GM19468 (cell line): ENCODE measurements around the gene DUS2.
"Not testable (repeated sequence)": the region's sequence is repeated elsewhere in the genome, so short reads cannot be mapped to it uniquely, and the experiment has no call there.

Experiments
- ATAC-seq: cut with Tn5 transposase; IDR thresholded peaks from one replicate; pipeline ENCODE4 v1.9.1; 2021; ENCODE audit warnings: mild to moderate bottlenecking, moderate library complexity, moderate number of reproducible peaks; ENCODE audit not compliant: unreplicated experiment; ENCODE audit errors: extremely low read depth

Gene DUS2

DNA sequence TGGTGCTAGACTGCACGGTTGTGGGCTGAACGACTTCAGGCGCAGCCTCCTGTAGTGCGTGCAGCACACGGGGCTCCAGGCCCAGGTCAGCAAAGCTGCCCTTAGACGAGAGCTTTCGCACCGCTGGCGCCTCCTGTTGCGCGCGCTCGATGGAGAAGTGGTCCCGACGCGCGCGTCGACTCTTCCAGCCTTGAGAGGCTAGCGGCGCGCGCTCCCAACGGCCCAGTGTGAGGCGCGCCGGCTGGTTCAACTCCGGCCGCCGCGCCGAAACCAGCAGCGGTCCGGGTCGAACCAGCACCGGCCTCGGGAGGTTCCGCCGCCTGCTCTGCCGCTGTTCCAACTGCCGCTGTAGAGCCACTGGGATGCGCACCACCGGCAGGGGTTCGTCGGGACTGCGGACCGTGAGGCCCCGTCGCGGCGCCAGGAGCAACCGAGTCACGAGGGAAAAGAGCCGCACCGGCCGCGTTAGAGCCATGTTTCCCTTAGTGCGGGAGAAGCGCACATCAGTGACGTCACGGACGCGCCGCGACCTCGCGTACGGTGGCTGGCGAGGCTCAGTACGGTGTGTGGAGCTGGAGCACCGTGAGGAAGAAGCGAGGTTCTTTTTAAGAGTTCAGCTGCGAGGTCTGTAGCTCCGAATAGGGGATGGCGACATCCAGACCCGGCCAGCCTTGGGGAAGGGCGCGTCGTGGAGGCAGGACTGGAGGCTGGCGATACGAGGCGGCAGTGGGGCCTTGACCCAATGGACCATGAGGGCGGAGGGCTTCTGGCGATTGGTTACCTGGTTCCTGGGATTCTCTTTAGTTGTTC, at the start of gene DUS2, which contains the start of gene DDX28:
DUS2 (plus strand) TSS at position 557 of the 810 bp plus-strand sequence. CDS start 14,740 bp downstream, outside the sequence.
DDX28 (minus strand) TSS at position 505 of the 810 bp plus-strand sequence; CDS start at position 475, 30 bp downstream.
- peak; percentile 85 for ATAC-seq

DNA sequence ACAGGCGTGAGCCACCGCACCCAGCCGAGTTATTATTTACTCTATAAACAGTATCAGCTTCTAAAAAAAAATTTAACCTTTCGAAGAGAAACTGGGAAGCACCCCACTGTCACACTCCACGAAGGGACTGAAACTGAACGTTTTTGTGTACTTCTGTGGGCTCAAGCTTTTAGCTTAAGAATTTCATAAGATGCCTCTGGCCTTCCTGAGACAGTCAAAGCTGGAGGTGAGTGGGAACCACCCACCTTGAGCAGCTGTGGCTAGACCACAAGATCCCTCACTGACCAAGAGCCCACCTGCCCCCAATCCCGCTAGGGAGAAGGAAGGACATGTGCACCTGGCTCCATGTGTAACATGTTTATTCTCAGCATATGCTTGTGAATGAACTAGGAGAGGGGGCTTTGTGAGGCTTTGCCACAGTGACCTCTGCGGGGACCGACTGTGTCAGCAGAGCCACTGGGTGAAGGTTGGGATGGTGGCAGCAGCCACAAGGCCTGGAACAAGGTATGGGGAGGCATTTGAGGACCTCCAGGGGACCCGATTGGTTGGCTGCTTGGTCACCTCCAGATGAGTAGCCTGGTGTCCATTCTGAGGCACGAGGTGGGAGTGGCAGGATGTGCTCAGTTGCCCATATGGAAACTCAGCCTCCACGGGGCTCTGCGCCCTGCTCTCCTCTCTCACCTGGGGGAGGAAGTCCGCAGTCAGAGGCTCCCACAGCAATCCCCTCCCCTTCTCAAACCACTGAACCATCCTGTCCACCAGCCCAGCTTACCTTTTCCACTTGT, 47.6 kb upstream of the DUS2 start:
- ATAC-seq = peak; percentile 18

DNA sequence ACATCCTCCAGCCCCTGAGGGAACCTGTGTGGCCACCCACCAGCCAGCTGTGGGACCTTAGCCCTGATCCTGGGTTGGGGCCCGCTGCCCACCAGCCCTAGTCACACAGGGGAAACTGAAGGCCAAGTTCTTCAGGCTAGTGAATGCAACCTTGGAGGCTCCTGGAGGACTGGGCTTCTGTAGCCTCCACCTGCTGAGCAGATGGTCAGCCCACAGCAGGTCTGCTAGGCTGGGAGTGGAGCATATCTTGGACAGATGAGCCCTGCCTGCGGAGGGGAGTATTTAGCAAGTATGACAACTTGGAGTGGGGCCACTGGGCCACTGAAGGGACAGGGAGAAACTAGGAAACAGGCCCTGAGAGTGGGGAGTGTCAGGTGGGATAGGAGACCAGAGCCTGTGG, 46.9 kb upstream of the DUS2 start:
- ATAC-seq = no peak

DNA sequence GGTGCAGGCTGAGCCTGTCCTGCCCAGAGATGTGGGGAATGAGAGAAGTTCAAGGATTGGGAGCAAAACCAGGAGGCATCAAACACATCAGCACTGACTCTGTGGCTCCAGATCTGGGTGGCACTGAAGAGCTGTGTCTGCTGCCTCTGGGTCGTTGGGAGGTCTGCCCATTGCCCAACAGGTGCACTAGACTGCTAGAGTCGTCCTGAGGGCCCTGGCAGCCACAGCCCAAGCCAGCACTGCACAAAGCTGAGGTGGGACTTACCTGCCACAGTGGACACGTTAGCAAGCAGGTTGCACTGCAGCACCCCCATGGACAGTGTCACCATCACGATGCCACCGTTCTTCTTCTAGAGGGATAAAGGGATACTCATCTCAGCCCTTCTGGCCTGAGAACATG, 46.1 kb upstream of the DUS2 start:
- ATAC-seq = no peak

DNA sequence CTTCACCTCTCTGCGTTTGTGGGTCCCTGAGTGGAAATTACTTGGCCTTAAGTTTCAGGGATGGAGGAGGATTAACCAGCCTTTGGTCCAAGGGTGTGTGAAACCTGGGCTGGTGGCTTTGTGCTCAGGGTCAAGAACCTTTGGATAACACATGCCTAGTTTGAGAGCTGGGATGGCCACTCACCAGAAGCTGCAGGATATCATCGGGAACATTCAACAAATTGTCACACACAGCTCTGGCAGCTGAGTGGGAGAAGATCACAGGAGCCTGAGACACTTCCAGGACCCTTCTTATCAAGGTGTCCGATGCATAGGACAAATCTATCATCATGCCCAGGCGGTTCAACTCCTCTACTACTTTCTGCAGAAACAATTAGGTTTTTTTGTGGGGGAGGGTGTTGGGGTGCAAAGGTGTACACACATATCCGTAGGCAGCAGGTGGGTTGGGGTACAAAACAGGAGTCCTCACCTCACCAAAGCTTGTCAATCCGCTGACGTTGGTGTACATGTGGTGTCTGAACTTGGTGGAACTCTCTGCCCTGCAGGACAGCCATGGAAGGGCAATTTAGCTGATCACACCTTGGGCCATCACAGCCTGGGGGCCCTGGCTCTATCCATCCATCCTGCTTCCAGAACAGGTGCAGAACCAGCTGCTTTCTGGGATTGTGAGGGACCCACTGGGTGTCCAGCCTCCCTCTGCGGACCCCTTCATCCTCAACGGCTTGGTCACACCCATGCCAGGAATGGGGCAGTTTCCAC, 45.4 kb upstream of the DUS2 start:
- ATAC-seq = no peak

DNA sequence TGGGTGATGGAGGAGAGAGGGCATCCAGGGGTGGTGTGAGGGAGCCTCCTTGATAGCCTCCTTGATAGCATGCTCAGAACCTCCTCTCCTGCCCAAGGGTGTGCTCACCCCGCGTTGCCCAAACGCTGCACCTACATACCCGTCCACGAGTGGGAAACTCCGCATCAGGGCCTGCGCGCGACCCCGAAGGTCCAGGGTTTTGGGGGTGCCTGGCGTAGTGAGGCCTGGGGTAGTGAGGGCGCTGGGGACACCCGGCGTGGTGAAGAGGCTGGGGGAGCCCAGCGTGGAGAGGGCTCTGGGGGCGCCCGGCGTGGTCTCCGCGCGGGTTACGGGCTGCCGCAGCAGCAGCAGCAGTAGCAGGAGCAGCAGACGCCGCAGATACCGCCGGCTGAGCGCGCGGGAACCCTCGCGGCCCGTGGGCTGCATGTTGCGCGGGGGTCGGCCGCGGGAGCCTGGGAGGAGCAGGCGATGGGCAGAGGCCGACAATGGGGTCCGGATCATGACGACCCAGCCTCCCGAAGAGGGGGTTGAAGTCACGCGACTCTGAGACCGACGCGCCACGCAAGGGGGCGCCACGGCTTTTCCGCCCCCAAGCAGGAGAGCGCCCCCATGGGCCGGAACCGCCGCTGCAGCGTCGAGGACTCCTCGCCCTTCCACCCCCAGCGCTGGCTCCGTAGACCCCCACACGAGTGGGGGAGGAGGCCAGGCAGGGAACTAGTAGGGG, 43.0 kb upstream of the DUS2 start, which contains the start of gene DPEP3:
DPEP3 (minus strand) TSS at position 545 of the 724 bp plus-strand sequence; CDS start at position 426, 119 bp downstream.
- ATAC-seq = no peak

DNA sequence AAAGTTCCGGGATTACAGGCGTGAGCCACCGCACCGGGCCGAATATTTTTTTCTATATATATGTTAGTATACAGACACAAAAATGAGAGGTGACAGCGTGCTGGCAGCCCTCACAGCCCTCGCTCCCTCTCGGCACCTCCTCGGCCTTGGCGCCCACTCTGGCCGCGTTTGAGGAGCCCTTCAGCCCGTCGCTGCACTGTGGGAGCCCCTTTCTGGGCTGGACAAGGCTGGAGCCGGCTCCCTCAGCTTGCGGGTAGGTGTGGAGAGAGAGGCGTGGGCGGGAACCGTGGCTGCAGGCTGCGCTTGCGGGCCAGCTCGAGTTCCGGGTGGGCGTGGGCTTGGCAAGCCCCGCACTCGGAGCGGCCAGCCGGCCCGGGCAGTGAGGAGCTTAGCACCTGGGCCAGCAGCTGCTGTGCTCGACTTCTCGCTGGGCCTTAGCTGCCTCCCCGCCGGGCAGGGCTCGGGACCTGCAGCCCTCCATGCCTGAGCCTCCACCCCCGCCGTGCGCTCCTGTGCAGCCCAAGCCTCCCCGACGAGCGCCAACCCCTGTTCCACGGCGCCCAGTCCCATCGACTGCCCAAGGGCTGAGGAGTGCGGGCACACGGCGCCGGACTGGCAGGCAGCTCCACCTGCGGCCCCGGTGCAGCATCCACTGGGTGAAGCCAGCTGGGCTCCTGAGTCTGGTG, 40.9 kb upstream of the DUS2 start:
- ATAC-seq = no peak

DNA sequence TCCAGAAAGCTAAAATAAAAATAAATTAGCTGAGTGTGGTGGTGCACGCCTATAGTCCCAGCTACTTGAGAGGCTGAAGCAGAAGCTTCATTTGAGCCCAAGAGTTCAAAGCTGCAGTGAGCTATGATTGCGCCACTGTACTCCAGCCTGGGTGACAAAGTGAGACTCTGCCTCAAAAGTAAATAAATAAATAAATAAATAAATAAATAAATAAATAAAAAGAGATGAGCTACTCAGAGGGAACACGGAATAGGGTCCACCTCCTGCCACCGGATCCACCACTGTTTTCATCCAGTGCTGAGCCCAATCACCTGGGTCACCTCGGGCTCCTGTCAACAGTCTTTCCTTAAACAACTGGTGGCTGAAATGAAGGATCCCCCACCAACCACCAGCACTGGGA, 36.1 kb upstream of the DUS2 start:
- ATAC-seq = no peak

DNA sequence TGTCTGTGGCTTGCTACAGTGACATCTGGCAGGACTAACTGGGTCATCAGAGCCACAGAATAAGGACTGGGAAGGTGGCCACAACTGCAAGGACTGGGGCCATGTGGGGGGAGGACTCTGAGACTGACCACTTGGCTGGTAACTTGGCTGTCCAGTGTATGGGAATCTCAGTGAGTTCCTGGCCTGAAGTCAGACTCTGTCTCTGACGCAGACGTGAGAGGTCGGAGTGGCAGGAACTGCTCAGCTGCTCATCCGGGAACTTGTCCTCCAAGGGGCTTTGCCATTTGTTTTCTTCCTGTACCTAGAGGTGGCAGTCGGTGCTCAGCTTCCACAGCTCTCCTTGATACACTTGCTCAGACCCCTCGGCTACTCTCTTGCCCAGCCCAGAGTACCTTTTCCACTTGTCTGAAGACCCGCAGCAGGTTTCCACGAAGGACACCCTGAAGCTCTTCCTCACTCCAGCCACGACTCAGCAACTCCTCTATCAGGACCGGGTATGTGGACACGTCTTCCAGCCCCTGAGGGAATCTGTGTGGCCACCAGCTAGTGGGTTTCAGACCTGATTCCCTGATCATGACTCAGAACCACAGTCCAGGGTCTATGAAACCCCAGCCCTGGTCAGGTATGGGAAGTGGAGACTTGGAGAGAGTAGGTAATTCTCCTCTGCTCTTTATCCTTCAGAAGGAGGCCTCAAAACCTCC, 35.5 kb upstream of the DUS2 start:
- ATAC-seq = no peak

DNA sequence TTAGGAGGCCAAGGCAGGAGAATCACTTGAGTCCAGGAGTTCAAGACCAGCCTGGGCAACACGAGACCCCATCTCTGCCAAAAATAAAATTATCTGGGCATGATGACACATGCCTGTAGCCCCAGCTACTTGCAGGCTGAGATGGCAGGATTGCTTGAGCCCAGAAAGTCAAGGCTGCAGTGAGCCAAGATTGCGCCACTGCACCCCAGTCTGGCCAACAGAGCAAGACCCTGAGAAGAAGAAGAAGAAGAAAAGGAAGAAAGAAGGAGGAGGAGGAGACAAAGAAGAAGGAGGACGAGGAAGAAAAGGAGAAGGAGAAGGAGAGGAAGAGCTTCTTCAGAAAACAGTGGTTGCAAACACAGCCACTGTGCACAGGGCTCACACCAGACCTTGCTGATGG, 34.4 kb upstream of the DUS2 start:
- ATAC-seq = no peak

DNA sequence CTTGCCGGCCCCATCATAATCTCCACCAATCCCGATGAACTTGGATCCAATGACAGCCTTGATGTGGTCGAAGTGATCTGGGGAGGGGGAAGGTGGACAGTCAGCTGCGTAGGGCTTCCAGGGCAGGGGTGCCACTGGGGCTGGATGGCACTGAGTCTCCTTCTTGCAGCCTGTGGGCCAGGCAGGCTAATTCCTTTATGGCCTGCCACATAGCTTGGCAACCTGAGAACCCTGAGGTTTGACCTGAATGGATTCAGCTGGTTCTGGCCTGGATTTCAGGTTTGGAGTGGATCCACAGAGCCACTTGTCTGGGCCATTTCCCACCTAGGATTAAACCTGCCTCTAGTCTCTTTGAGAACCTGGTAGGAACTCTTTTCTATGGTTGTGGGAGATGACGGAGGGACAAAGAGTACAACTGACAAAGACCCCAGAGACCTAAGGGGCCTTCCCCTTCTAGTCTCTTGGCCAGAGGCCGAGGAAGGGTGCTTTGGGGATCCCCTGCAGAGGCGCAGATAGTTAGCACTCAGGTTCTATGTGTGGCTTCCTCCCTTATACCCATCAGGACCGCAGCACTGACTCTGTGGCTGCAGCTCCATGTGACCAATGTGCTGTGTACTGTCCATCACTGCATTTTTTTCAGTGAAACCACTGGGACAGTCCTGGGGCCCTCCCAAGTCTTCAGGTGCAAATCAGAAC, 33.6 kb upstream of the DUS2 start:
- ATAC-seq = no peak

DNA sequence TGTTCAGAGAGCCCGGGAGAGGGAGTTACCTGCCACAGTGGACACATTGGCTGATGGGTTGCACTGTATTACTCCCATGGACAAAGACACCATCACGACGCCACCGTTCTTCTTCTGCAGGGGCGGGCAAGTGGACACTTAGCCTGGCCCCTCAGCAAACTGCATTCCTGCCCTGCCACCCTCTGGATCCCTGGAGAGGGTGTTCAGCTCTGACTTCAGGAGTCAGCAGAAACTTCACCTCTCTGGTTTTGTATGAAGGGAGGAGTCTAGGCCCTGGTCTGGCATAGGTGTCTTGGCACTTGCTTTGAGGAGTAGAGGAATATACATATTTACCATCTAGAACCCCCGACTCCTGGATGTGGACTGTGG, 33.1 kb upstream of the DUS2 start:
- ATAC-seq = no peak

DNA sequence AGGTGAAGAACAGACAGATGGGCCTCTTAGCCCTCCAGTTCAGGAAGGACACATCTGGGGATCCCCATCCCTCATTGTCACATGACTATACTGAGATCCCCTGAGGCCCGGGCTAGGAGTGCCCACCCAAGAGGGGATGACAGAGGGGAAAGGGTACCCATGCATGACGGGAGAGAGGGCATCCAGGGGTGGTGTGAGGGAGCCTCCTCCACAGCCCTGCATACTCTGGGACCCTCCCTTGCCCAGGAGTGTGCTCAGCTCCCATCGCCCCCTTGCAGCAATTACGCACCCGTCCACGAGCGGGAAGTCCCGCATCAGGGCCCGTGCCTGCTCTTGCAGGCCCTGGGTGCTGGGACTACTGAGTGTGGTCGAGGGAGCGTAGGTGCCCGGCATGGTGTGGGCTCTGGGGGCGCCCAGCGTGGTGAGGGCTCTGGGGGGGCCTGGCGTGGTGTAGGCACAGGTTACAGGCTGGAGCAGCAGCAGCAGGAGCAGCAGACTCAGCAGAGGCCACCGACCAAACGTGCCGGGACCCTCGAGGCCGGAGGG, 30.4 kb upstream of the DUS2 start:
- no peak for ATAC-seq

DNA sequence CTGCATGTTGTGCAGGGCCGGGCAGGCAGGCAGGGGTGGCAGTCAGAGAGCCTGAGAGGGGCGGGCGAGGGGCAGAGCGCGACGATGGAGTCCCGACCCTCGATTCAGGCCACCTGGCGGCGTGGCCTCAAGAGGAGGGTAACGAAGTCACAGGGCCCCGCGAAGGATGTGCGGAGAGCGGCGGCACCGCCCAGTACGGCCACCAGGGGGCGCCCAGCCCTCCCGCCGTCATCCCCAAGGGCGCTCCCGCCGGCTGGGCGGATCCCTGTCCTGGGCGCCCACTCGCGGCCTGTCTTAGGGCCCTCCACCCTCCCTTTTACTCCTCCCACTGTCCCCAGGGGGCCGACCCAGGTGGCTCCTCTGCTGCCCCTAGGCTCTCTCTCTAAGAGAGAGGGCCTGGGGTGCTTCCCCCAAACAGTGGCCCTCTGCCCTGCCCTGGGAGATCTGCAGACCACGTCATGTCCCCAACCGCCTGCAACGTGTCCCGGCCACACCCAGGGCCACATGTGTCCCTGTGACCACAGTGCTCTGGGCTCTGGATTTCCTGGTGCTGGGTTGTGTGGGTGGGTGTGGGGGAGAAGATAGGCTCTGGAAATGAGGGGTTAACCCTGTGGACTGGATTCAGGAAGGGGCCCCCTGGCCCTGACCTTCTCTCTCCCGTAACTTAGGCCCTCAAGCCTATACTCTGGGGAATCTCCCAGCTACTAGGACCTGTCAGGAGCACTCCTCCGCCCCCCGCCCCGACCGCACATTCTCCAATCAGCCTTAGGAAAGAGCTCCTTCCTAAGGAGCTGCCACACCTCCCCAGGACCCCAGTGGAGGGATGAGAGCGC, 29.7 kb upstream of the DUS2 start:
- ATAC-seq = peak; percentile 38

DNA sequence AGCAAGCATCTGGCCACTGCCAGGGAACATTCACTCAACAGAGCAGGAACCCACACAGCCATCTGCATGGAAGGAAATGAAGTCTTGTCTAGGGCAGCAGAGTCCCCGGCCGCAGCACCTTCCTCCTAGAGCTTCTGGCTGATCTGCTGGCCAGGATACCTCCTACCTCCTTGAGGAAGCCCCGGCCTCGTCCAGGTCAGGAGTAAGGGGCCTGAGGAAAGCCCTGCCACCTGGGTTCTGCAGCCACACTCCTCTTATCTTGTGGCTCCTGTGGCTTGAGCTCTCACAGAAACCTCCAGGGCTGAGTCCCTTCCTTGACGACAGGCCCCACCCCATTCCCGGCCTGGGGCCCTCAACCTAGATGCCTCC, 29.1 kb upstream of the DUS2 start:
- ATAC-seq = not testable (repeated sequence)

DNA sequence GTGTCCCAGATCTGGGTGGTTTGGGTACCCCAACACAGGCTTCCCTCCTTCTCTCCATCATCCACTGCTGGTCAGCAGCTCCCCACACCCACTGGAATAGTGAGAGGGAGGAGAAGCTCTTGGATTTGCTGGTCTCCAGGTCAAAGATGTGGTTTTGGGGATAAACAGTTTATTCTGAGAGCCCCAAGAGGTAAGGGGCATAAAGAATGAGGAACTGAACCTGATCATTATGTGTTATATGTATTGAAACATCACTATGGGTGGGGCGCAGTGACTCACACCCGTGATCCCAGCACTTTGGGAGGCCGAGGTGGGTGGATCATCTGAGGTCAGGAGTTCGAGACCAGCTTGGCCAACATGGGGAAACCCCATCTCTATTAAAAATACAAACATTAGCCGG, 27.7 kb upstream of the DUS2 start:
- ATAC-seq = no peak

DNA sequence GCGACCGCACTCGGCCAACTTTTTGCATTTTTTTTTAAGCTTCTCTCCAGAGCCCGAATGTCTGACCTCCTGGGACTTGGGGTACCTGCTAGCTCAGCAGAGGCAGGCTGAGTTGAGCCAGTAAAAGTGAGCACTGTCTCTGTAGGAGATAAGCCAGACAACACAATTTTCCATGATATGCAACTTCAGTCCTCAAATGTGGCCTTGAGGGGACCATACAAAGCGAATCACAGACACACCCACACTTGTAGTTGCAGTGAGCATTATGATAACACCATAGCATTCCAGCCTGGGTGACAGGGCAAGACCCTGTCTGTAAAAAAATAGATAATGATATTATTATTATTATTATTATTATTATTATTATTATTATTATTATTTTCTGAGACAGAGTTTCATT, 26.4 kb upstream of the DUS2 start:
- no peak for ATAC-seq
